ENCODE results near the gene AP1B1. TPM values are rescaled to one million over a fixed set of nuclear protein-coding genes. Genes with fewer than 3 reads are reported as not detected.
A peak's percentile ranks its signal among the peaks of the same experiment; 100 is the strongest.

The AP1B1 gene
- total and polyA plus RNA-seq, 2 of the 4 experiments (the other 2 are of a cell fraction) = 55.7 to 70.8 TPM

DNA sequence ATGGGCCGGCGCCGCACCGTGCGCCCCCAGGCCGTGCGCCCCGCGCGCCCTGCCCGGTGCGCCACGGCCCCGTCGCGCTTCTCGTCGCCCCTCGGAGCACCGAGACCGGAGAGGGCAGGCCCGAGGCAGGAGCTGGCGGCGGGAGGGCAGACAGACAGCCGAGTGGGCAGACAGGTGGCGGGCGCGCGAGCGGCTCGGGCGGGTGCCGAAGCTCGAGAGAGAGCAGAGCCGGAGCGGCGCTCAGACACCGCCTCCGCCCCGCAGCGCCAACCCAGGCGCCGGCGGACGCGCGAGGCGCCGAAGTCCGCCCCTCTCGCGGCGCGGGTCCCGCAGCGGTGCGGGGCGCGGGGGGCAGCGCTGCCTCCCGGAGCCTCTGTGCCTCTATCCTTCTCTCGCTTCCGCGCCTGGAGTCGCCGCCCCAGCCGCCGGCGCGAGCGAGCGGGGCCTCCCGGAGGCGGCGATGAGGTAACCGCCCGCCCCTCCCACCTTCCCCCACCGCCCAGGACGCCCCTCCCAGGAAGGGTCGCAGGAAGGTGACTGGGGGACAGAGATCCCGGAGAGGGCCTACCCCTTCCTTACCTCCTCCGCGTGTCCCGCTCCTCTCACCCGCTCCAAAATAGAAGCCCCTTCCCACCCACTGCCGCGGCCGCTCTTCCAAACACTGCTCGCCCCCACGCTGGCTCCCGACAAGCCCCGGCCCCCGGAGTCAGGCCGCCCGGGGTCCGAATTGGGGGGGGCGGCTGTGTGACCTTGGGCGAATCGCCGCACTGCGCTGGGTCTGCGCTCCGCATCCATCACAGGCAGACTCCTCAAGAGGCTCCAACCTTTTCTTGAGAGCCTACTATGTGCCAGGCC is 72.9 kb downstream of the AP1B1 start, which contains the start of gene RASL10A:
Gene RASL10A (minus strand): TSS at position 412 of the 855 bp plus-strand sequence. CDS start 451 bp downstream, outside the sequence.
- no peak within 1 kb of the TSS for H3K18ac ChIP-seq (ENCODE audit: low read depth, low read length)
- TF ChIP-seq MXI1 (IDR thresholded peaks at IDR 0.05; ENCODE audit: borderline replicate concordance, low read depth, low read length) (no peak), FOS (IDR thresholded peaks at IDR 0.05; ENCODE audit: low read depth, low read length) (no peak), NFE2L2 (IDR thresholded peaks at IDR 0.05; ENCODE audit: low read depth, low read length) (no peak), CHD1 (IDR thresholded peaks at IDR 0.05; ENCODE audit: low read depth, low read length) (no peak), MAFK (IDR thresholded peaks at IDR 0.05; ENCODE audit: low read depth, low read length) (no peak), CEBPB (IDR thresholded peaks at IDR 0.05; ENCODE audit: low read depth, low read length) (no peak), MAZ (IDR thresholded peaks at IDR 0.05; ENCODE audit: borderline replicate concordance, low read depth, low read length) (no peak), RFX5 (IDR thresholded peaks at IDR 0.05; ENCODE audit: low read depth, low read length) (no peak), RAD21 (IDR thresholded peaks at IDR 0.05; ENCODE audit: low read length) (no peak)
- TF ChIP-seq, protein P1, sequence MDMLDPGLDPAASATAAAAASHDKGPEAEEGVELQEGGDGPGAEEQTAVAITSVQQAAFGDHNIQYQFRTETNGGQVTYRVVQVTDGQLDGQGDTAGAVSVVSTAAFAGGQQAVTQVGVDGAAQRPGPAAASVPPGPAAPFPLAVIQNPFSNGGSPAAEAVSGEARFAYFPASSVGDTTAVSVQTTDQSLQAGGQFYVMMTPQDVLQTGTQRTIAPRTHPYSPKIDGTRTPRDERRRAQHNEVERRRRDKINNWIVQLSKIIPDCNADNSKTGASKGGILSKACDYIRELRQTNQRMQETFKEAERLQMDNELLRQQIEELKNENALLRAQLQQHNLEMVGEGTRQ (IDR thresholded peaks at IDR 0.05; ENCODE audit: low read depth, low read length) = no peak
- TF ChIP-seq, protein P2, sequence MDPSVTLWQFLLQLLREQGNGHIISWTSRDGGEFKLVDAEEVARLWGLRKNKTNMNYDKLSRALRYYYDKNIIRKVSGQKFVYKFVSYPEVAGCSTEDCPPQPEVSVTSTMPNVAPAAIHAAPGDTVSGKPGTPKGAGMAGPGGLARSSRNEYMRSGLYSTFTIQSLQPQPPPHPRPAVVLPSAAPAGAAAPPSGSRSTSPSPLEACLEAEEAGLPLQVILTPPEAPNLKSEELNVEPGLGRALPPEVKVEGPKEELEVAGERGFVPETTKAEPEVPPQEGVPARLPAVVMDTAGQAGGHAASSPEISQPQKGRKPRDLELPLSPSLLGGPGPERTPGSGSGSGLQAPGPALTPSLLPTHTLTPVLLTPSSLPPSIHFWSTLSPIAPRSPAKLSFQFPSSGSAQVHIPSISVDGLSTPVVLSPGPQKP (IDR thresholded peaks at IDR 0.05; ENCODE audit: borderline replicate concordance, low read depth, low read length) = no peak
- TF ChIP-seq, protein P3, sequence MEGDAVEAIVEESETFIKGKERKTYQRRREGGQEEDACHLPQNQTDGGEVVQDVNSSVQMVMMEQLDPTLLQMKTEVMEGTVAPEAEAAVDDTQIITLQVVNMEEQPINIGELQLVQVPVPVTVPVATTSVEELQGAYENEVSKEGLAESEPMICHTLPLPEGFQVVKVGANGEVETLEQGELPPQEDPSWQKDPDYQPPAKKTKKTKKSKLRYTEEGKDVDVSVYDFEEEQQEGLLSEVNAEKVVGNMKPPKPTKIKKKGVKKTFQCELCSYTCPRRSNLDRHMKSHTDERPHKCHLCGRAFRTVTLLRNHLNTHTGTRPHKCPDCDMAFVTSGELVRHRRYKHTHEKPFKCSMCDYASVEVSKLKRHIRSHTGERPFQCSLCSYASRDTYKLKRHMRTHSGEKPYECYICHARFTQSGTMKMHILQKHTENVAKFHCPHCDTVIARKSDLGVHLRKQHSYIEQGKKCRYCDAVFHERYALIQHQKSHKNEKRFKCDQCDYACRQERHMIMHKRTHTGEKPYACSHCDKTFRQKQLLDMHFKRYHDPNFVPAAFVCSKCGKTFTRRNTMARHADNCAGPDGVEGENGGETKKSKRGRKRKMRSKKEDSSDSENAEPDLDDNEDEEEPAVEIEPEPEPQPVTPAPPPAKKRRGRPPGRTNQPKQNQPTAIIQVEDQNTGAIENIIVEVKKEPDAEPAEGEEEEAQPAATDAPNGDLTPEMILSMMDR (conservative IDR thresholded peaks at IDR 0.05; ENCODE audit: low read depth, low read length) = no peak
- no peak within 1 kb of the TSS for H3K9ac ChIP-seq (ENCODE audit: low read depth, low read length)
- intact Hi-C loops (cut with micrococcal nuclease) = no loop called here
- H3K4me2 ChIP-seq (ENCODE audit: low read depth, low read length) = no peak within 1 kb of the TSS
- H2BK5ac ChIP-seq (ENCODE audit: low read depth, low read length, poor library complexity, severe bottlenecking) = no peak within 1 kb of the TSS
- no peak within 1 kb of the TSS for H2AK5ac ChIP-seq (ENCODE audit: low read depth, low read length)
- ChIA-PET CTCF (no interaction called here), POLR2A (ENCODE audit: unreplicated experiment) (no interaction called here)
- peaks cover 2% of the 10 kb centered on the region; the same call in 1 of the 2 replicates for H3K36me3 ChIP-seq (ENCODE audit: control insufficient read depth, insufficient read depth, low read length)
- H3K4me1 ChIP-seq (ENCODE audit: control insufficient read depth, insufficient read depth, low read length) = peaks cover 4% of the 10 kb centered on the region
- H2BK120ac ChIP-seq (ENCODE audit: low read depth, low read length) = no peak within 1 kb of the TSS
- H3K14ac ChIP-seq (replicated peaks; ENCODE audit: low read depth, low read length) = no peak within 1 kb of the TSS
- H3K23ac ChIP-seq (ENCODE audit: low read depth, low read length) = no peak within 1 kb of the TSS; the same call in 1 of the 2 replicates
- in situ Hi-C loops (cut with MboI; ENCODE audit: low sequenced_read_pairs) = no loop called here
- H4K8ac ChIP-seq (ENCODE audit: low read depth in 2 of 2, low read length in 2 of 2) = no peak within 1 kb of the TSS
- no peak within 1 kb of the TSS for H4K5ac ChIP-seq (ENCODE audit: low read depth, low read length)
- H3K4me3 ChIP-seq (ENCODE audit: insufficient read depth, low read depth, low read length) = 0 out of 2 replicates have a peak within 1 kb of the TSS, but pooled peaks have one; percentile 12
- 0 out of 2 replicates have a peak, but pooled peaks cover 3% of the 10 kb centered on the region for H3K9me1 ChIP-seq (ENCODE audit: insufficient read depth, low read length)
- no peak within 1 kb of the TSS for H2BK20ac ChIP-seq (ENCODE audit: low read depth, low read length)
- H3K56ac ChIP-seq (ENCODE audit: extremely low read depth, insufficient read depth, low read length) = no peak within 1 kb of the TSS
- H3K9me3 ChIP-seq (ENCODE audit: control insufficient read depth, insufficient read depth, low read length) = no peaks in the 10 kb centered on the region
- H2AFZ ChIP-seq (replicated peaks; ENCODE audit: low read length, poor library complexity) = peak within 1 kb of the TSS; percentile 67
- BruUV-seq (replicated peaks) = no TSS peak
- no peak within 1 kb of the TSS for H3K27ac ChIP-seq (ENCODE audit: insufficient read depth, low read length)
- no peak within 1 kb of the TSS for H3K4ac ChIP-seq (ENCODE audit: low read depth, low read length)
- no peak for ATAC-seq (ENCODE audit: low read depth)
- no peak within 1 kb of the TSS for H4K91ac ChIP-seq (ENCODE audit: insufficient read depth, low read depth, low read length)
- H2BK15ac ChIP-seq (ENCODE audit: low read depth, low read length) = no peak within 1 kb of the TSS
- 8% methylated on average over 37 of the region's 103 CpGs; no CpG with 5 or more reads in 1 of the 2 experiments for WGBS, 2 experiments (ENCODE audit: extremely low coverage in 2 of 2, insufficient read length in 1 of 2)
- no peak for DNase-seq
- peaks cover 0 to 9% of the 10 kb centered on the region in 2 experiments; a peak in 2 of 4 replicates for H3K79me1 ChIP-seq (ENCODE audit: low read depth in 1 of 2, low read length in 2 of 2)
- peaks cover 47% of the 10 kb centered on the region for H3K27me3 ChIP-seq (ENCODE audit: control insufficient read depth, insufficient read depth, low read length)
- H4K20me1 ChIP-seq (ENCODE audit: insufficient read depth, low read length) = peaks cover 27% of the 10 kb centered on the region
- dilution Hi-C loops (cut with HindIII; ENCODE audit: low sequenced_read_pairs, unreplicated experiment) = no loop called here
- no peak within 1 kb of the TSS for H2AK9ac ChIP-seq (replicated peaks; ENCODE audit: low read depth, low read length, poor library complexity)

Data from IMR-90 (cell line).